ENCODE data around the gene PRDM5.

PRDM5 gene

DNA sequence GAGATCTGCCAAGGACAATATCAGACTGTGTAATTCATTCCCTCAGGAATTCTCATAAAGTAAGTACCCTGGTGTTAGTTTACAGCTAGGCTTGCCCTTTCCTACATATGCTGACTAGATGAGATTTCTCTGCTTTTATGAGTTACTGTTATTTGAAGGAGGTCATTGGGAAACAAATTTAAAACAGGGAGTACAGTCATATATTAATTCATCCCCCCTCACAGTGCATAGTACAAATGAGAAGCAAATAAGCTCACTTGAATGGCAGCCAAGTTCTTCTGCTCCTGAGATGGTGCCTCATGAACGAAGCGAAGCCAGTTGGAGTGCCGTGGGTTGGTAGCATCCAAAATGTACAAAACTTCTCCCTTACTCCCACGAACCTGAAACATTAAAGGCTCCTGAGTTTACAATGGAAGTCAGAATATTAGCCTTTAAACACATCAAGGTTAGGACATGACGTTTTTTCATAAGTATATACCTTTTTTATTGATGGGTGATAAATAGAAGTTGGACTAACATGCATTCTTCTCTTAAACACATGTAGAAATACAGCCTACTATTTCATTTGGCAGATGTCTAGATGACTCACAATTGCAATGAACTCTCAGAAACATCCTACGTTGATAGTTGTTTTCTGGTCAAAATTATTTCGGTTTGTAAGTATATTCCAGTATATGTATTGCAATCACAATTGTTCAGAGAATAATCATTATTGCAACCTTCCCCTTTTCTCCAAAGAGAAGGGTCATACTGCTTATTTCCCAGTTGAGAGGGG is 69.2 kb downstream of the PRDM5 start:
- DNase-seq: no peak

GRCh38 chr4:120850018-120850599 is 72.4 kb downstream of the PRDM5 start:
- no peak for DNase-seq

GRCh38 chr4:120847019-120847582 is 75.4 kb downstream of the PRDM5 start:
- DNase-seq: no peak

DNA sequence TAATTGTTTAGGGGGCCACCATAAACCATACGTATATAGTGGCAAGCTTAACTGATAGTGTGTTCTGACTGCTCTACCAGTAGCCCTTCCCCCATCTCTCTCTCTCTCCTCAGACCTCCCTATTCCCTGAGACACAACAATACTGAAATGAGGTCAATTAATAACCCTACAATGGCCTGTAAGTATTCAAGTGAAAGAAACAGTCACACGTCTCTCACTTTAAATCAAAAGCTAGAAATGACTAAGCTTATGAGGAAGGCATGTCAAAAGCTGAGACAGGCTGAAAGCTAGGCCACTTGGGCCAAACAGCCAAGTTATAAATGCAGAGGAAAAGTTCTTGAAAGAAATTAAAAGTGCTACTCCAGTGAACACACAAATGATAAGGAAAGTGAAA is 78.0 kb downstream of the PRDM5 start:
- no peak for DNase-seq

- no peak for DNase-seq
Measured at GRCh38 chr4:120843849-120844527, 78.5 kb downstream of the PRDM5 start.

- DNase-seq: no peak
Measured at GRCh38 chr4:120842031-120842430, 80.5 kb downstream of the PRDM5 start.

- no peak for DNase-seq
Measured at GRCh38 chr4:120841580-120841979, 80.9 kb downstream of the PRDM5 start.

DNA sequence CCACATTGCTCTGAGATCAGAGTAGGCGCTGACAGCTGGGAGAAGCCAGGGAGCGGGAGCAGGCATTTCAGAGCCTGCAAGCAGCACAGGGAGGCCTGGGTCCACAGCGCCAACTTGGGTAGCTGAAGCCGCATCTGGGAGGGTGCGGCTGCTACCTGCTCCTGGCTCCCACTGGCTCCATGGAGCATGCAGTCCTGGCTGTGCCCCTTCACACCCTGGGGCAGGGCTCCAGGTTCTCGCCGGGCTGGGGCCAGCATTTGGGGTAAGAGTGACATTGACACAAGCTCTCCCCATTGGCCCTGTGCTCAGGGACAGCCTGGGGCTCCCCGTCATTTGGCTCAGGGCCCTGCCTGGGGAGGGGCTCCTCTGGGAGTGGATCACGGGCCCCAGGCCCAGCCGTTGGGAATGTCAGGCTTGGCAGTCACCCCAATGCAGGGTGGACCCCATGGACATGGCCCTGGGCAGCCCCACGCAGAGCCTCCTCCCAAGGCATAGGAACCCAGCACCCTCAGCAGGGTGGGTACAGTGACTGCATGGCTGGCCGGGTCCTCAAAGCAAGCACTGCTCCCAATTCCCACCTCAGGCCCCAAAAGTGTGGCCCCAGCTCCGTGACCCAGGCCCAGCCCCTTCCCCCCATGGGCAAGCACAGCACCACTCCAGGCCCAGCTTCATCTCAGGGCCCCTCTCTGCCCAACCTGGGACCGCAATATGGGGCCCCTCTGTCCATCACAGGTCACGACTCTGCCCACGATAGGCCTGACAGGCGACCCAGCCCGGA is 82.4 kb downstream of the PRDM5 start:
- DNase-seq: no peak

- DNase-seq: no peak
Measured at GRCh38 chr4:120839334-120839973, 83.1 kb downstream of the PRDM5 start.

- DNase-seq: no peak
Measured at GRCh38 chr4:120838784-120839183, 83.7 kb downstream of the PRDM5 start.

DNA sequence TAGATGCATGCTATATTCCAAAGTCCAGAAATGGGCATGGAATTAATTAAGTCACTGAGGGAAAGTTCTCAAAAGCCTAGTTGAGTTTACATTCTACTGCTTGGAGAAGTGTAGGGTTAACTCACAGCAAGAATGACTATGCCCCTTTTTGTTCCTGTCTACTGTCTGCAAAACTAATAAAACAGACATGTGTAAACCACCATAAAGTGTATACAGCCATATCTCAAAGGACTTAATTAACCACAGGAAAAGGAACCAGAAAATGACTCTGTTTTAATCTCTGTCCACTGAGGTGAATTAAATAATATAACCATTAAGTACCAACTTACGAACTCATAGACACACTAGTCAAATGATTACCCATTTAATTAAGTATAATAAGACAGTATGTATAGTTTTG is 84.9 kb downstream of the PRDM5 start:
- DNase-seq: no peak

DNA sequence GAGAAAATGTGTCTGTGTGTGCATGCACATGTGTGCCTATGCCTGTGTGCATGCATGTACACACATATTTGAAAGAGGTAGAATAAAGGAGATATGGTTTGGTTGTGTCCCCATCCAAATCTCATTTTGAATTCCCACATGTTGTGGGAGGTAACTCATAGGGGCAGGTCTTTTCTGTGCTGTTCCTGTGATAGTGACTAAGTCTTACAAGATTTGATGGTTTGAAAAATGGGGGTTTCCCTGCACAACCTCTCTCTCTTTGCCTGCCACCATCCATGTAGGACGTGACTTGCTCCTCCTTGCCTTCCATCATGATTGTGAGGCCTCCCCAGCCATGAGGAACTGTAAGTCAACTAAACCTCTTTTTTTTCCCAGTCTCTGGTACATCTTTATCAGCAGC is 87.2 kb downstream of the PRDM5 start:
- DNase-seq: no peak

DNA sequence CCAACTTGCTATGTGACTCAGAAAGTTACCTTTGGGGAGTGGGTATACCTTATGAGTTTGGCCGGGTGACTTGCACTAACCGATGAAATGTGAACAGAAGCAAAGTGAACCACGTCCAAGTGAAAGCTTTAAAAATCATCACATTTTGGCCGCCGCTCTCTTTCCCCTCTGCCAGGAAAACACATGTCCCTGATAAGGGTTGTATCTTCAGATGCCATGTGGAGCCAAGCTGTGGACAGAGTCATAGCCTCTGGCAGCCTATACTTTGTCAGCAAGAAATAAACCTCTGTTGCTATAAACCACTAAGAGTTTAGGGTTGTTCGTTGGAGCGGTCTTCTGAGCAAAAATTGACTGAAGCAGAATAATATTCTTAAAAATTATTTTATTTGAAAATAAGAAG is 92.3 kb downstream of the PRDM5 start:
- DNase-seq: no peak

DNA sequence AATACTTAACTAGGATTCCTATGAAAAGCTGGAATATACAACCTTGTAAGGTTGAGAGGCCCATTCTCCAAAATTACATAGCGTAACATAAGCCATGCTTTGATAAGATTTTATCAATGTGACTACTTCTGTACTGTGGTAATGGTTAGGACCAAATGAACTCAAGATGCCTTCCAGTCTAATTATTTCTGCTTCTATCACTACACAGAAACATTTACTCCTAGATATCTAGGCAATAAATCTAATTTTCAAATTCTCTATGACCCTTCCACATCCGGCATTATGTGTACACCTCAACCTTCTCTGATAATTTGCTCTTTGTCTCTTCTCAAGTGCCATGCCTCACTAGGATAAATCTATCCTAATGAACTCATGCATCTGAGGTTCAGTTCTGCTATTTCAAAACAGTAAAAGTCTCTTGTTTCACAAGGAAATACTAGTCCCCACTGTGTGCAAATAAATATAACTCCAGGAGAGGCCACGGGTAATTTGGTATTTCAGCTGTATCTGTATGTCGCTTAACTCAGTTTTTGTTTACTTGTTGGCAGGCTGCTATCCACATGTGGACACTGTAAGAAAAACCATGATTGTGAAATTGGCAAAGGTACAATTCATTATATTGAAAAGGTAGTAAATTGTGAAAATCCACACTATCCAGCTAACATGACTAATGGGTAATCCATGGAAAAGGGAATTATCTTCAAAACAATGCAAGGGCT is 93.3 kb downstream of the PRDM5 start:
- no peak for DNase-seq

DNA sequence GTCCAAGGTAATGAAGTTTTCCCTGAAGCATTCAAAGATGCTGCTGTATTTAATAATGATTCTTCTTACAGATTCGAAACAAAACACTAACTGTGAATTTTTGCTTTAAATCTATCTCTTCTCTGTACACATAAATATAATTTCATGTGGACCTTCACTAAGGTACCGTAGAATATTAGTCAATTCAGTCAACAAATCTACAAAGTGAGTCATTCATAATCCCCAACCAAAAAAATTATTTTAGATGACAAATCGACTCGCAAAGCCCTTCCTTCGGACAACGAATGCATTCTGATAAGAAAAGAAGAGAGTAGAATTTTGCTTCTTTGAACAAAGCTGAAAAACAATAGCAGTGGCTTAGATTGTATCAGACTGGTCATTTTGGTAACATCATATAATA is 95.7 kb downstream of the PRDM5 start:
- DNase-seq: no peak

DNA sequence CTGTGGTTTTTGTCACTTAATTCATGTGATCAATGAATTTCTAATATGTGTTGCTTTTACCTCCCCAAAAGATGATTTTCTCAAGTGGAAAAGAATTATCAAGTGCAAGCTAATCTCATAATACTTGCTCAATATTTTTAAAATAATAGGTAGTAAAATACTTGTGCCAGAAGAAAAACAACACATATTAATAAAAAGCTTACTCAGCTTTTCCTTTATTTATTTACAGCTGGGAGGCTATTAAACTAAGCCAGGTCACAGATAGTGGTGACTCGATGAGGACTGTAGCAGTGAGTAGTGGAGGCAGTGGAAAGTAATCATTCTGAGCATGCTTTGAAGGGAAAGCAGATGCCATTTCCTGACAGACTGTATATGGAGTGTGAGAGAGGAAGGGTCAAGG is 96.1 kb downstream of the PRDM5 start:
- no peak for DNase-seq

- DNase-seq: no peak
Measured at GRCh38 chr4:120824946-120825345, 97.6 kb downstream of the PRDM5 start.

GRCh38 chr4:120821977-120822376 is 100.5 kb downstream of the PRDM5 start:
- DNase-seq: no peak

- no peak for DNase-seq
Measured at GRCh38 chr4:120821029-120821428, 101.5 kb downstream of the PRDM5 start.

DNA sequence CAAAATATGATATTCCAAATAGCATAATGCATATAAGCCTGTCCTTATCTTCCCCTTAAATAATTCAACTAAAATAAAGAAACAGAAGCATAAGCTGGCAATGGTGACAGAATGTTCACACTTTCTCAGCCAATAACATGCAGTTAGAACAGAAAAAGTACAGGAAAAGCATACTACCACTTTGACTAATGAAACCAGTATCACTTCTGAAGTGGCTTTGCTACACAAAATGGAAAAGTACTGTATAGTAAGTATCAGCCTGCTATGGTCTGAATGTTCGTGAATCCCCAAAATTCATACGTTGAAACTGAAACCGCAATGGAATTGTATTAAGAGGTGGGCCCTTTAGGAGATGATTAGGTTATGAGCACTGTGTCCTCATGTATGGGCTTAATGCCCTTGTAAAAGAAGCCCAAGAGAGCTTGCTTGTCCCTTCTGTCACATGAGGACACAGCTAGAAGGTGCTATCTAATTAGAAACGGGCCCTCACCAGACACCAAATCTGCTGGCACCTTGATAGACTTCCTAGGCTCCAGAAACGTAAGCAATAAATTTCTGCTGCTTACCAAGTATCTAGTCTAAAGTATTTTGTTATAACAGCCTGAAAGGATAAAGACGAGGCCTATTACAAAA is 102.6 kb downstream of the PRDM5 start:
- no peak for DNase-seq

GRCh38 chr4:120816296-120816965 is 106.1 kb downstream of the PRDM5 start:
- no peak for DNase-seq
